H9 (cell line): Measurements from ENCODE around the gene AMACR. TPM values are rescaled to one million over a fixed set of nuclear protein-coding genes. Genes with fewer than 3 reads are reported as not detected.

Experiments used
- DNase-seq: peaks from one replicate; pipeline ENCODE4 v3.0.0-alpha.2; 2017
- H2AFZ ChIP-seq: one replicate; pipeline ENCODE4 v1.6.1; 2013; ENCODE audit warnings: mild to moderate bottlenecking, low read length, control low read depth, moderate library complexity
- H2AK5ac ChIP-seq: 2 replicates; pipeline ENCODE4 v1.6.1; 2013; ENCODE audit warnings: low read length, control low read depth, mixed read lengths; ENCODE audit not compliant: insufficient read length
- H2BK120ac ChIP-seq: one replicate; pipeline ENCODE4 v1.6.1; 2013; ENCODE audit warnings: low read depth, mild to moderate bottlenecking, low read length, control low read depth, inconsistent platforms; ENCODE audit not compliant: poor library complexity, severe bottlenecking
- H2BK12ac ChIP-seq: 2 replicates; pipeline ENCODE4 v1.6.1; 2013; ENCODE audit warnings: low read length, control low read depth, mixed read lengths, low read depth; ENCODE audit not compliant: insufficient read length
- H2BK15ac ChIP-seq: 2 replicates; pipeline ENCODE4 v1.6.1; 2013; ENCODE audit warnings: low read depth, low read length, control low read depth
- H2BK20ac ChIP-seq: one replicate; pipeline ENCODE4 v1.6.1; 2013; ENCODE audit warnings: low read depth, mild to moderate bottlenecking, low read length, control low read depth, inconsistent platforms; ENCODE audit not compliant: poor library complexity, severe bottlenecking
- H2BK5ac ChIP-seq: 2 replicates; pipeline ENCODE4 v1.6.1; 2013; ENCODE audit warnings: low read length, control low read depth, mixed read lengths; ENCODE audit not compliant: insufficient read length
- H3K14ac ChIP-seq: 2 replicates; pipeline ENCODE4 v1.6.1; 2013; ENCODE audit warnings: low read length, control low read depth; ENCODE audit not compliant: insufficient read depth
- H3K18ac ChIP-seq: 2 replicates; pipeline ENCODE4 v1.6.1; 2013; ENCODE audit warnings: low read depth, mild to moderate bottlenecking, mixed read lengths, low read length, control low read depth; ENCODE audit not compliant: insufficient read length
- H3K23ac ChIP-seq: 2 replicates; pipeline ENCODE4 v1.6.1; 2013; ENCODE audit warnings: low read length, control low read depth, mixed read lengths, low read depth; ENCODE audit not compliant: insufficient read length
- H3K23me2 ChIP-seq: 2 replicates; pipeline ENCODE4 v1.6.1; 2013; ENCODE audit warnings: low read depth, mild to moderate bottlenecking, mixed read lengths, low read length, control low read depth; ENCODE audit not compliant: insufficient read length, poor library complexity, severe bottlenecking
- H3K27ac ChIP-seq: 2 replicates; pipeline ENCODE4 v1.5.1; 2013; ENCODE audit warnings: low read length, control low read depth, mixed read lengths, low read depth; ENCODE audit not compliant: insufficient read length
- H3K27me3 ChIP-seq: 2 replicates; pipeline ENCODE4 v1.6.1; 2013; ENCODE audit warnings: low read length, control low read depth, inconsistent platforms; ENCODE audit not compliant: insufficient read depth
- H3K4ac ChIP-seq: 2 replicates; pipeline ENCODE4 v1.6.1; 2013; ENCODE audit warnings: low read depth, mild to moderate bottlenecking, control low read depth, inconsistent platforms, low read length, moderate library complexity
- H3K4me1 ChIP-seq: 2 replicates; pipeline ENCODE4 v1.6.1; 2013; ENCODE audit warnings: low read length, control low read depth, inconsistent platforms; ENCODE audit not compliant: insufficient read depth
- H3K4me2 ChIP-seq: 2 replicates; pipeline ENCODE4 v1.6.1; 2013; ENCODE audit warnings: low read length, control low read depth, mixed read lengths; ENCODE audit not compliant: insufficient read length, insufficient read depth
- H3K56ac ChIP-seq: 2 replicates; pipeline ENCODE4 v1.6.1; 2013; ENCODE audit warnings: low read depth, mild to moderate bottlenecking, mixed read lengths, low read length, control low read depth; ENCODE audit not compliant: insufficient read length
- H3K79me1 ChIP-seq: 2 replicates; pipeline ENCODE4 v1.6.1; 2013; ENCODE audit warnings: low read depth, mild to moderate bottlenecking, moderate library complexity, low read length, control low read depth, inconsistent platforms; ENCODE audit not compliant: insufficient read depth, poor library complexity, severe bottlenecking
- H3K79me2 ChIP-seq: 2 replicates; pipeline ENCODE4 v1.6.1; 2013; ENCODE audit warnings: low read length, control low read depth, inconsistent platforms; ENCODE audit not compliant: insufficient read depth
- H3K9ac ChIP-seq: 2 replicates; pipeline ENCODE4 v1.6.1; 2013; ENCODE audit warnings: low read length, control low read depth, mixed read lengths; ENCODE audit not compliant: insufficient read length; ENCODE audit errors: extremely low read depth
- H3K9me3 ChIP-seq: one replicate; pipeline ENCODE4 v1.6.1; 2013; ENCODE audit warnings: low read depth, low read length, inconsistent platforms; ENCODE audit not compliant: control insufficient read depth
- H3T11ph ChIP-seq: one replicate; pipeline ENCODE4 v1.6.1; 2013; ENCODE audit warnings: mild to moderate bottlenecking, low read length, control low read depth, inconsistent platforms
- H4K20me1 ChIP-seq: one replicate; pipeline ENCODE4 v1.6.1; 2013; ENCODE audit not compliant: control insufficient read depth, insufficient read length, insufficient read depth
- H4K5ac ChIP-seq: 2 replicates; pipeline ENCODE4 v1.6.1; 2013; ENCODE audit warnings: low read depth, mild to moderate bottlenecking, mixed read lengths, low read length, control low read depth; ENCODE audit not compliant: insufficient read length
- H4K8ac ChIP-seq: replicated peaks from 2 replicates; pipeline ENCODE4 v1.6.1; 2013; ENCODE audit warnings: low read length, control low read depth, mixed read lengths, low read depth; ENCODE audit not compliant: insufficient read length
- H4K91ac ChIP-seq: 2 replicates; pipeline ENCODE4 v1.6.1; 2013; ENCODE audit warnings: low read depth, mild to moderate bottlenecking, moderate library complexity, mixed read lengths, low read length, control low read depth; ENCODE audit not compliant: insufficient read length
- H3K27ac Mint-ChIP-seq, 3 experiments: 2 replicates in 2 of 3; 3 replicates in 1 of 3; pipeline ENCODE4 v1.8.0; 2020 to 2021; ENCODE audit warnings: mixed read lengths in 3 of 3, mild to moderate bottlenecking in 1 of 3, moderate library complexity in 1 of 3
- H3K27me3 Mint-ChIP-seq: 2 replicates; pipeline ENCODE4 v1.8.0; 2021; ENCODE audit warnings: low read depth, mild to moderate bottlenecking, moderate library complexity, mixed read lengths
- H3K36me3 Mint-ChIP-seq, 3 experiments: 2 replicates in 2 of 3; 3 replicates in 1 of 3; pipeline ENCODE4 v1.8.0; 2020 to 2021; ENCODE audit warnings: low read depth in 3 of 3, mixed read lengths in 3 of 3; ENCODE audit not compliant: insufficient read depth in 1 of 3
- H3K4me1 Mint-ChIP-seq, 2 experiments: 2 replicates each; pipeline ENCODE4 v1.8.0; 2020; ENCODE audit warnings: mixed read lengths in 2 of 2
- H3K4me3 Mint-ChIP-seq, 2 experiments: 2 replicates in 1 of 2; 3 replicates in 1 of 2; pipeline ENCODE4 v1.8.0; 2020 to 2021; ENCODE audit warnings: mild to moderate bottlenecking in 2 of 2, mixed read lengths in 2 of 2, moderate library complexity in 1 of 2
- H3K9me3 Mint-ChIP-seq, 2 experiments: 2 replicates in 1 of 2; 3 replicates in 1 of 2; pipeline ENCODE4 v1.8.0; 2020; ENCODE audit warnings: mild to moderate bottlenecking in 2 of 2, mixed read lengths in 2 of 2, moderate library complexity in 1 of 2
- CTCF ChIP-seq: fragments of 200-600 bp; sonication (generic); conservative IDR thresholded peaks from 3 replicates; pipeline ENCODE4 v1.8.0; 2021; ENCODE audit warnings: antibody characterized with exemption, mild to moderate bottlenecking
- WGBS: extraction: QIAGEN DNeasy Blood & Tissue Kit; methylation state at CpG from one replicate; pipeline ENCODE4 v1.1.7; 2013; ENCODE audit warnings: missing lambda C conversion rate, low lambda C conversion rate, mixed read lengths; ENCODE audit not compliant: insufficient read length; ENCODE audit errors: extremely low coverage; 5-methylcytosine and 5-hydroxymethylcytosine counted together
- total RNA-seq: library from RNA; stranded (reverse); gene quantifications from 2 replicates; pipeline ENCODE4 v1.2.1, GENCODE V29; 2021

AMACR gene
- total RNA-seq, 1 experiment from 2014 or later, result 9.7 TPM

- H3K79me2 ChIP-seq, result no peaks in the 10 kb centered on the region
- Mint-ChIP-seq H3K36me3 (no peaks in the 10 kb centered on the region), H3K4me1 (peaks cover 18 to 25% of the 10 kb centered on the region in 2 experiments), H3K27me3 (peaks cover 38% of the 10 kb centered on the region), H3K27ac (no peak overlapping the region), H3K9me3 (no peaks in the 10 kb centered on the region), H3K4me3 (peak overlapping the region in 1 of 2 experiments; percentile 49; a peak in 1 of 5 replicates)
- H3K4me2 ChIP-seq, result no peak overlapping the region
- no peak overlapping the region for H2BK120ac ChIP-seq
- no peak overlapping the region for H3K4ac ChIP-seq
- no peak overlapping the region for H2AK5ac ChIP-seq
- no peak overlapping the region for H4K8ac ChIP-seq
- H3K9me3 ChIP-seq, result no peaks in the 10 kb centered on the region
- no peak overlapping the region for H2BK20ac ChIP-seq
- no peak overlapping the region for H3K23ac ChIP-seq
- no peak overlapping the region for H3K56ac ChIP-seq
- H3K23me2 ChIP-seq, result peaks cover 10% of the 10 kb centered on the region
- peaks cover 11% of the 10 kb centered on the region; the same call in 1 of the 2 replicates for H3K27me3 ChIP-seq
- no peaks in the 10 kb centered on the region for H4K20me1 ChIP-seq
- H2AFZ ChIP-seq, result no peak overlapping the region
- no peak for TF ChIP-seq CTCF
- H3K27ac ChIP-seq, result no peak overlapping the region
- DNase-seq, result no peak
- H4K91ac ChIP-seq, result no peak overlapping the region
- no peak overlapping the region for H3K18ac ChIP-seq
- H2BK5ac ChIP-seq, result no peak overlapping the region
- no peak overlapping the region for H3T11ph ChIP-seq
- no CpG with 5 or more reads among the region's 15 CpGs for WGBS
- H3K14ac ChIP-seq, result no peak overlapping the region
- H3K9ac ChIP-seq, result no peak overlapping the region
- no peak overlapping the region for H2BK12ac ChIP-seq
- H3K4me1 ChIP-seq, result no peaks in the 10 kb centered on the region
- H3K79me1 ChIP-seq, result no peaks in the 10 kb centered on the region
- H4K5ac ChIP-seq, result no peak overlapping the region
- H2BK15ac ChIP-seq, result no peak overlapping the region
These were observed 69.0 kb downstream of the AMACR start for GRCh38 chr5:33938881-33939280.
